Neutrophil (primary cell): Measurements from ENCODE around the gene VAMP3.

Source experiments
- H3K27ac ChIP-seq: fragments of 200-600 bp; sonication (generic); 2 replicates; pipeline ENCODE4 v1.5.1; 2016; ENCODE audit warnings: mild to moderate bottlenecking, moderate library complexity
- H3K27me3 ChIP-seq: fragments of 200-600 bp; sonication (generic); 2 replicates; pipeline ENCODE4 v1.6.0; 2016; ENCODE audit warnings: mild to moderate bottlenecking
- H3K36me3 ChIP-seq: fragments of 200-600 bp; sonication (generic); 2 replicates; pipeline ENCODE4 v1.5.1; 2017
- H3K4me1 ChIP-seq, 2 experiments: fragments of 200-600 bp in 1 of 2; sonication (generic) in 1 of 2; 1 replicate in 1 of 2; 2 replicates in 1 of 2; pipeline versions ENCODE4 v1.5.1 to v1.6.1; 2013 to 2016; ENCODE audit warnings: low read depth in 1 of 2, low read length in 1 of 2, mild to moderate bottlenecking in 1 of 2, moderate library complexity in 1 of 2; ENCODE audit not compliant: control insufficient read depth in 1 of 2, insufficient read depth in 1 of 2
- H3K4me3 ChIP-seq, 2 experiments: fragments of 200-600 bp in 1 of 2; sonication (generic) in 1 of 2; 1 replicate in 1 of 2; 2 replicates in 1 of 2; pipeline ENCODE4 v1.5.1; 2013 to 2016; ENCODE audit warnings: low read depth in 1 of 2, low read length in 1 of 2, mild to moderate bottlenecking in 1 of 2, moderate library complexity in 1 of 2
- H3K9me3 ChIP-seq: fragments of 200-600 bp; sonication (generic); 2 replicates; pipeline ENCODE4 v1.5.1; 2016
- CTCF ChIP-seq: fragments of 200-600 bp; sonication (generic); IDR thresholded peaks from 2 replicates; pipeline ENCODE4 v1.5.1; 2016; ENCODE audit warnings: antibody characterized with exemption

The VAMP3 gene

GRCh38 chr1:7770997-7771822 lies at the start of gene VAMP3:
Gene VAMP3 (plus strand): TSS chr1:7771296. CDS start chr1:7771384, 88 bp downstream.
- H3K36me3 ChIP-seq: peaks cover 11% of the 10 kb centered on the region
- peaks cover 51 to 54% of the 10 kb centered on the region in 2 experiments for H3K4me1 ChIP-seq
- peaks cover 5% of the 10 kb centered on the region for H3K27me3 ChIP-seq
- peak within 1 kb of the TSS; percentile 98 for H3K27ac ChIP-seq
- H3K4me3 ChIP-seq: peak within 1 kb of the TSS; percentile 83 to 87
- TF ChIP-seq CTCF: peak; percentile 36
- H3K9me3 ChIP-seq: no peaks in the 10 kb centered on the region

DNA sequence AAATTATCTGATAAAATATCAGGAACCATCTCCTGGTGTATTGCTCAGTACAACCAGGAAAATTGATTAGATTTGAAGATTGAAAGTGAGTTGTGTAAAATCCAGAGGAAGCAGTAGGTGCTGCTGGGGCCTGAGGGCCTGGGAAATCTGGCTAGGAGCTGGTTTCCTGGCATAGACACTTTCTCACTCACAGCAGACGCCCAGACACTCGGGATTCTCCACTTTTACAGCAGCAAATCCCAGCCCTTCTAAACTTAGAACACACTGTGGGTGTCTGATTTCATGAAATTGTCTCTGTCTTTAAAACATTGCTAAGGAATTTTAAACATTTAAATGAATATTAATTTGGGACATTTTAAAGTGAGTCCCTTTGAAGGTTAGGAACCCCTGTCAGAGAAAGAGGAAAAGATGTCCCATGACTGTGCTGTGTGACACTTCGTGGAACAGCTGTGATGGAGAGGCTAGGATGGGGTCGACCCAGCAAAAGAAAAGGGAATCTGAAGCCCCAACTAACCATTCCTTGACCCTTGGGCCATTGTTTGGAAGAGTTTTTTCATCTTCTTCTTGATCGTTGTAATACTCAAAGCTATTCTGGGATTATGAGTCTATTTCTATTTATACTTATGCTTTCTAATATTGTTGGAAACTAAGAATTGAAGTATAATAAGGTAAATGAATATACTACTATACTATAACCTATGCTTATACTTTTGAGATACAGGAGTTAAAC lies 49.0 kb upstream of the VAMP3 start:
- H3K27me3 ChIP-seq: no peaks in the 10 kb centered on the region
- no peaks in the 10 kb centered on the region for H3K9me3 ChIP-seq
- H3K36me3 ChIP-seq: no peaks in the 10 kb centered on the region
- H3K4me3 ChIP-seq: no peak overlapping the region
- no peak for TF ChIP-seq CTCF
- no peak overlapping the region for H3K27ac ChIP-seq
- no peaks in the 10 kb centered on the region for H3K4me1 ChIP-seq

DNA sequence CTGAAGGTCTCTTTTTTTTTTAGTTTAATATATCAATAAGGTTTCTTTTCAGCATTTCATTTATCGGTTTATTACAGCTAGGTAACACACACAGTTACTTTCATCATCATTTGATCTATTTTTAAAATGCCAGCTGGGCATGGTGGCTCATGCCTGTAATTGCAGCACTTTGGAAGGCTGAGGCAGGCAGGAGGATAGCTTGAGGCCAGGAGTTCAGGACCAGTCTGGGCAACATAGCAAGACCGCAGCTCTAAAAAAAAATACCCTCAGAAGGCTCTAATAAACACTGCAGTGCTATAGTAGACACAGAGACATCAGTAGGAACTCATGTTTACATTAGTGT lies 48.5 kb upstream of the VAMP3 start:
- Histone ChIP-seq H3K4me1 (no peaks in the 10 kb centered on the region), H3K4me3 (no peak overlapping the region), H3K27me3 (no peaks in the 10 kb centered on the region), H3K36me3 (no peaks in the 10 kb centered on the region), H3K27ac (no peak overlapping the region), H3K9me3 (no peaks in the 10 kb centered on the region)
- no peak for TF ChIP-seq CTCF

GRCh38 chr1:7726623-7727022 lies 44.5 kb upstream of the VAMP3 start:
- Histone ChIP-seq H3K9me3 (no peaks in the 10 kb centered on the region), H3K27me3 (no peaks in the 10 kb centered on the region), H3K4me3 (no peak overlapping the region), H3K27ac (no peak overlapping the region), H3K36me3 (no peaks in the 10 kb centered on the region), H3K4me1 (peaks cover 8% of the 10 kb centered on the region in 2 experiments)
- no peak for TF ChIP-seq CTCF

- TF ChIP-seq CTCF: no peak
- Histone ChIP-seq H3K27ac (no peak overlapping the region), H3K36me3 (no peaks in the 10 kb centered on the region), H3K9me3 (no peaks in the 10 kb centered on the region), H3K4me3 (no peak overlapping the region), H3K27me3 (no peaks in the 10 kb centered on the region), H3K4me1 (peaks cover 8% of the 10 kb centered on the region in 2 experiments)
Measured at GRCh38 chr1:7727809-7728471, 43.2 kb upstream of the VAMP3 start.
